Stimulated activated CD4-positive, alpha-beta T cell treated with anti-CD3 and anti-CD28 coated beads, Interleukin-4, amount 100 ng/mL, for 4 hours (primary cell): Measurements from ENCODE around the gene SMAD4.
"Not testable (repeated sequence)": the region's sequence is repeated elsewhere in the genome, so short reads cannot be mapped to it uniquely, and the experiment has no call there.

Source experiments
- DNase-seq, 2 experiments: peaks; one replicate each; pipeline ENCODE4 v3.0.0-alpha.2; 2020

Gene SMAD4

DNA sequence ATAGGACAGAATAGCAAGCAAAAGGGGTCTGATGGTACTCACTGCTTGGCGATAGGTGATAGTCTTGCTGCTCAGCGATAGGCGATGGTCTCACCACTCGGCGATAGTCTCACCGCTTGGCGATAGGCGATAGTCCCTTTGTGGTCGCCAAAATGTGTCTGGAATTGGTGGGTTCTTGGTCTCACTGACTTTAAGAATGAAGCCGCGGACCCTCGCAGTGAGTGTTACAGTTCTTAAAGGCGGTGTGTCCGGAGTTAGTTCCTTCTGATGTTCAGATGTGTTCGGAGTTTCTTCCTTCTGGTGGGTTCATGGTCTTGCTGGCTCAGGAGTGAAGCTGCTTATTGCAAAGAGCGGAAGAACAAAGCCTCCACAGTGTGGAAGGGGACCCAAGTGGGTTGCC, 90.0 kb downstream of the SMAD4 start:
- not testable (repeated sequence) for DNase-seq

DNA sequence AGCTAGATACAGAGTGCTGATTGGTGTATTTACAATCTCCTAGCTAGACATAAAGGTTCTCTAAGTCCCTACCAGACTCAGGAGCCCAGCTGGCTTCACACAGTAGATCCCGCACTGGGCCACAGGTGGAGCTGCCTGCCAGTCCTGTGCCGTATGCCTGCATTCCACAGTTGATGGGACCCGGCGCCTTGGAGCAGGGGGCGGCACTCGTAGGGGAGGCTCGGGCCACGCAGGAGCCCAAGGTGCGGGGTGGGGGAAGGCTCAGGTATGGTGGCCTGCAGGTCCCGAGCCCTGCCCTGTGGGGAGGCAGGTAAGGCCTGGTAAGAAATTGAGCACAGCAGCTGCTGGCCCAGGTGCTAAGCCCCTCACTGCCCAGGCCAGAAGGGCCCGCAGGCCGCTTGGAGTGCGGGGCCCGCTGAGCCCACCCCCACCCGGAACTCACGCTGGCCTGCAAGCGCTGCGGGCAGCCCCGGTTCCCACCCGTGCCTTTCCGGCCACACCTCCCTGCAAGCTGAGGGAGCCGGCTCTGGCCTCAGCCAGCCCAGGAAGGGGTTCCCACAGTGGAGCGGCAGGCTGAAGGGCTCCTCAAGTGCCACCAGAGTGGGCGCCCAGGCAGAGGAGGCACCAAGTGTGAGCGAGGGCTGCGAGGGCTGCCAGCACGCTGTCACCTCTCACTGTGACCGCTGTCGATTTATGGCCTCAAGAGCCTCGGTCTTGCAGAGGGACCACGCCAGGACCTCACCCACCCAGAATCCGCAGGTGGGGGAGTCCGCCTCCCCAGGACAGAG, 91.0 kb downstream of the SMAD4 start:
- no peak for DNase-seq

DNA sequence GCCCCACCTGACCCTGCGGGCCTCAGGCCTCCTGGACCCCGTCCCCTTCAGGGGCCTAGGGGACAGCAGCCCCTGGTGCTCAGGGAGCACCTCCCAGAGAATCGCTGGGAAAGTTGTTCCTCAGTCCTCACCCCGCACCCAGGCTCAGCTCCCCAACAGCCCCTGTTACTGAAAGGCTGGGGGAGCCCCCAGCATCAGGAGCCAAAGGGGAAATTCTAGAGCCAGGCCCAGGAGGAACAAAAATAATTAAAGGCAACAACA, 91.5 kb downstream of the SMAD4 start:
- DNase-seq = no peak

DNA sequence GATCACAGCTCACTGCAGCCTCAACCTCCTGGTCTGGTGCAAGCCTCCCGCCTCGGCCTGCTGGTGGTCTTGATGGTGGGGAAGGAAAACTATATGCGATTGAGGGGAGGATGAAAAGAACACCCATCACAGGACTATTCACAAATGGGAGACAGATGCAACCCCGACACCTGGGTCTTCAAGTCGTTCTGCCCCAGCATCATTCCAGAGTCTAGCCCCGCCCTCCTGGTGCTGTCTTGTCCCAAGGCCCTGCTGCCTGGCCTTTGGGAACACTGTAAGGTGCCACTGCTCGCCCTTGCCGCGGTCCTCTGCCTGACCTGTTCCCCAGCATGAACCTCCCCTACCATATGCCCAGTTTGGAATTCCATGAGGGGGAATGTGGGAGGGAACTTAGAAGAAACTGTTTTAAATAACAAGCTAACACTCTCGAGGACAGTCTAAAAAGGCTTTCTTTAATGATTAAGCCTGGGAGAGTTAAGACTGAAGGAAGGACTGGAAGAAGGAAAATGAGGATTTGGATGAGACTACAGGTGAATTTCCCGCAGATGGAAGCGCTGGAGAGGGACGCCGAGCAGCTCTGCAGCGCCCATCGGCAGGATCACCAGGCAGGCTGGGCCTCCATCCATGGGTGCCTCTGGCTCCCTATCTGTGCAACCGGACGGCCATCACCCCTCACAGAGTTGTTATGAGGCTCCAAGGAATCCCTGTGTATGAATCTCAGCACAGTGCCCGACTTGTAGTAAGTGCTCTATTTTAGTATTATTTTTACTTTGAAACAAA, 92.4 kb downstream of the SMAD4 start:
- no peak for DNase-seq

DNA sequence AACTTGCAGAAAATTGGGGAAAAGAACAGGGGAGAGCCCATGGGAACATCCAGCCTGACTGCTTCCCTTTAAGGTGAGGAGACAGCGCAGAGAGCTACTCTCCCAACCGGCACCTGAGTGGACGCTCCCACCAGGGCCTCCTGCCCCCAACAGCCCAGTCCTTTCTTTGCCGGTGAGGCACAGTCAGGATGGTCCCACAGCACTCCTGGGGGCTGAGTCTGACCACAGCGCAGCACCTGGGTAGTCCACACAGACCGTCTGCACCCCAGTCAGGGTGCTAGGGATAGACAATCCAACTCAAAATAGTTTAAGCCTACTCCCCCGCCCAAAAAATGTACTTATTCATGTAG, 93.0 kb downstream of the SMAD4 start:
- DNase-seq = no peak

DNA sequence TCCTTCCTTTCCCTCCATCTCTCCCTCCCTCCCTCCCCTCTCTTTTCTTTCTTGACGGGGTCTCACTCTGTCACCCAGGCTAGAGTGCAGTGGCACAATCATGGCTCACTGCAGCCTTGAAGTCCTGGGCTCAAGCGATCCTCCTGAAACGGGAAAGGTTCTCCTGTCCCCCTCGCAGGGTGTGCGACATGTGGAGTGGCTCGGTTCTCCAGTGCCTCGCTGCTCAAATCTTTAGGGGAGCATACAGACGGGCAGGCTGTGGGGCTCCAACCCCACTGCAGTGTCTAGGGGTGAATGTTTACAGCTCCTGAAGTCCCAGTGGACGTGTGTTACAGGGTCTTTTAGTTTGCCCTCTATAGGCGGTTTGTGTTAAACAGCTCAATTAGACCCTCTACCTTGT, 93.5 kb downstream of the SMAD4 start:
- DNase-seq = no peak

DNA sequence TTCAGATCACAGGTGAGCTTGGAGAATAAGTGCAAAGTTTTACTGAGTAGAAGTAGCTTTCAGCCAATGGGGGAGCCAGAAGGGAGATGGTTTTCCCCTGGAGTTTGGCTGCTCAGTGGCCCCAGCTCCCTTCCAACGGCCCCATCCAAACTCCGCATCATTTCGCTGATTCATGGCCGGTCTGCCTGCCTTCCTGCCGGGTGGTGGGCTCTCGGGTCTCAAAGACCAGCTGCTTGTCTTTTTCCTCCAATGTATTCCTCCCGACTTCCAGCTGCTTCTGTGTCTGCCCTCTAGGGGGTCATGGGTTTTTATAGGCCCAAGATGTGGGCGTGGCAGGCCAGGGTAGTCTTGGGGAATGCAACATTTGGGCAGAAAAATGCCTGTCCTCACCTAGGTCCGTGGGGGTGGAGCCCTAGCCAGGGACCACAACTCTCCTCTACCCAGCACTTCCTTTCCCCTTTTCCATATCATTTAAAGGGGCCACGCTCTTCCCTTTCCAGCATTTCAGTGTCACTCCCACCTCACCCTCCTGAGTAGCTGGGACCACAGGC, 94.0 kb downstream of the SMAD4 start:
- no peak for DNase-seq

DNA sequence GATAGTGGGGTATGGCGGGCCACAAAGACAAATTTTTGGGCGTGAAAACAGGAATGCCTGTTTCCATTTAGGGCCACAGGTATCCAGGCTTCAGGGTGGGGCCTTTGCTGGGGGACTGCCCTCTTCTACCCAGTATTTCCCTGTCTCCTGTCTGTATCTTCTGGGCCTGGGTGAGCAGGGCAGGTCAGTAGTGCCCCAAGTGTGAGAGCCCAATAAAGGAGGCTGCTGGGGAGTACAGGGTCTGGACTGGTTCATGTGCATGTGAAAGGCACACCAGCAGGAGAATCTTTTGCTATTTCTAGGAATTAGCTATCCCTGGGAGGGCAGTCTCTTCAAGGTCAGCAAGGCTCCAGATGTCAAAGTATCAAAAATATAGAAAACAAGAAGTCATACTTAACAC, 96.0 kb downstream of the SMAD4 start:
- DNase-seq = no peak

DNA sequence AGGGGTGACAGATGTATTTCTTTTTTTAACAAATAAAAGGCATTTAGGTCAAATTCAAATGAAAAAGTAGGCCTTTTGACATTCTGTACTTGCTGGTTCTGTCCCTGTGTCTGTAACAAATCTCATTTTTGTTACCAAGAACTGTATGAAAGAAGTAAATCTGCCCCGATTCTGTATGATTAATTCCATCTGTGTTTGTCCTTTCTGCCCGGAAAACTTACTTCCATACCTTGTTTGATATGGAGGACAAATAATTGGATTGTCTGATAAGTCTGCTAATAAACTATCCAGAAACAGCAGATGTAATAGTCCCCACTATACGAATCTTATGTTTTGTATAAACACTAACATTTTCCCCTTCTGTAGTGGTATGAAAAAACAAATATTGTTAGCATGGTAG, 97.7 kb downstream of the SMAD4 start:
- no peak for DNase-seq

DNA sequence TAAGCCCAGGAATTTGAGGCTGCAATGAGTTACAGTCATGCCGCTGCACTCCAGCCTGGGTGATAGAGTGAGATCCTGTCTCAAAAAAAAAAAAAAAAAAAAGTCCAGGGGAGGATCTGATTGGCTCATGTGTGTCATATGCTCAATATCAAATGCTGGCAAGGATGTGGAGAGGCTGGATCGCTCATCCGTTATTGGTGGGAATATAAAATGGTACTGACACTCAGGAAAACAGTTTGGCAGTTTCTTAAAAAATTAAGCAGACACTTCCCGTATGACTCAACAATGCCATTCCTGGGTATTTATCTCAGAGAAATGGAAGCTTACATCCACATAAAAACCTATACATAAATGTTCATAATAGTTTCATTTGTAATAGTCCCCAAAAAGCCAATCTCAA, 98.5 kb downstream of the SMAD4 start:
- DNase-seq = no peak

DNA sequence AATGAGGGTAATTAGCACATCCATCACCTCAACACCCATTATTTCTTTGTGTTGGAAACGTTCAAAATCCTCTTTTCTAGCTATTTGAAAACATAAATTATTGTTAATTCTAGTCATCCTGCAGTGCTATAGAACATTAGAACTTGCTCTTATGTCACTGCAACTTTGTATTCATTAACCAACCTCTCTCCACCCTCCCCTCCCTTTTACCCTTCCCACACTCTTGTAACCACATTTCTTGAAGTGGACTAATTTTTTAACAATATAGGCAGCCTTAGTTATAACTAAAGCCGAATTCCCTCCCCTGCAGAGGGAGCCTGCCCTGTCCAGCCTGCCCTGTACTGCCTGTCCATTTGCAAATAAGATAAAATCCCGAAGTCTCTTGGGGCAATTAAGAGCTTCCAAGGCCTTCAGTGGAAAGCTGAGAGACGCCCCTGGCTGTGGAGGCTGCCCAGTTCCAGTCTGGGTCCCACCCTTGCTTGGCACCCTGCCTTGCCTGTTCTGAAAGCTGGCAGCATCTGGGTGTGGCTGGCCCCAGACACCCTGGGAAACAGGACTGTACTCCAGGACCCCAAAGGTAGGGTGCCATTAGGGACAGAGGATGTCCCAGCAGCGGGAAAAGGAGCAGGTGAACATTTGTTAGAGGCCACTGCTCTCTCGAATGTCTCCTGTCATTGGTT, 102.4 kb downstream of the SMAD4 start:
- no peak for DNase-seq

DNA sequence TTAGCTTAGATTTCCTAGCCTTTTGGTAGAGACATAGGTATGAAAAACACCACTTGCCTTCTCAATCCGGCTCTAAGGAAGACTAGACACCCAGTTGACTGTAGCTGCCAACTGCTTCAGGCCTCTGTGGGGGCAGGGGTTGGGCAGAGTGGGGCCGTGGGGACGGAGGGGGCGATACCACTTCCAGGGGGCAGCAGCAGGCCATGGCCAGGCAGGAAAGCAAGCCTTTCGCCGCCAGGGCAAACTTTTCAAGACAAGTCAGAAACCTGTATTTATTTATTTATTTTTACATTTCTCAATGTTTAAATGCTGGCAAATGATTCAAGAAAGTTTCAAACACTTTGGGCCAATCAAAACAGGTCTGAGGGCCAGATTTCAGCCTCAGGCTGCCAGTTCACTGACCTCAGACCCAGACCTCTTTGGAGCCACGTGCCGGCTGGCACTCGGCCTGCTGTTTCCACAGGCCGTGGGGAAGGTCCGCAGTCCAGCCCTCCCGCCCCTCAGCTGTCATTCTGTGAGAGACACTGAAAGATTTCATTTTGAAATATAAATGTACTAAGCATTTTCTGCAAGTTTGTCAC, 103.7 kb downstream of the SMAD4 start:
- DNase-seq = no peak
